GM12873 (cell line): ENCODE measurements around the gene CDH6.

Experiments
- CTCF ChIP-seq: IDR thresholded peaks from 2 replicates; pipeline ENCODE4 v1.5.1; 2012; ENCODE audit warnings: low read depth, mild to moderate bottlenecking, moderate library complexity, low read length, control low read depth; ENCODE audit not compliant: insufficient read depth; ENCODE audit errors: missing control alignments

The CDH6 gene

GRCh38 chr5:31355337-31355736, 161.9 kb downstream of the CDH6 start:
- TF ChIP-seq CTCF, result no peak

- no peak for TF ChIP-seq CTCF
Observed at GRCh38 chr5:31357038-31357437, 163.6 kb downstream of the CDH6 start.

DNA sequence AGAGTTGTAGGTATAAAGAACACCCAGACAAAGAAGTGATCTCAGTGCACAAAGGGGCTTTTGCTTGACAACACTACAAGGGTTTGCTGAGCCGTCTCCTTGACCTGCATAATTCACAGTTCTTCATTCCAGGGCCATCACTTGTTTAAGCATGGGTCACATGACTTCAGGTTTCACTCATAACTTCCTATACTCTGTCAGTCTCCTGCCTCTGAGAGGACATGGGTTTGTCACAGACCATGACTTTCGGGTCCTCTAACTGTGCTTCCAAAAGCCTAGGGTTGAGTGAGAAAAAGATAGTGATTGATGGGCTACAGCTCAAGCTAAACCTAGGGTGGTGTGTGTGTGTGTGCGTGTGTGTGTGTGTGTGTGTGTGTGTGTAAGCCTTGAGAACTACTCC, 166.4 kb downstream of the CDH6 start:
- TF ChIP-seq CTCF, result no peak

DNA sequence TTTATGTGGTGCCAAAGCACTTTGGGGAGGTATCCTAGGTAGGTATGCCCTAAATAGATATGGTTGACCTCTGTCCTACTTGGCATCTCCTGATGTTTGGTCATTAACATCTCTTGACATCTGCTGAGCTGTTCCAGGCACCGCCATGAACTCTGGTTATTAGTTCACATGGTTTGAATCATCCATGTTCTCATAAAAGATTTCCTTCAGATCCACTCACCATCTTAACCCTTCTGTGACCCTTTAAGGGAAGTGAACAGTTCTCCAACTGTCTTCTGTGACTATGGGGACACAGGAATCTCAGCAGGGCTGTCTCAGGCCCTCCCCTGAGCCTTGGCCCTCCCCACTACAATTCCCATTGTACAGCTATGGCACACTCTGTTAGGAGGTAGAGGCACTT, 167.7 kb downstream of the CDH6 start:
- no peak for TF ChIP-seq CTCF

GRCh38 chr5:31362529-31362900, 169.0 kb downstream of the CDH6 start:
- no peak for TF ChIP-seq CTCF

DNA sequence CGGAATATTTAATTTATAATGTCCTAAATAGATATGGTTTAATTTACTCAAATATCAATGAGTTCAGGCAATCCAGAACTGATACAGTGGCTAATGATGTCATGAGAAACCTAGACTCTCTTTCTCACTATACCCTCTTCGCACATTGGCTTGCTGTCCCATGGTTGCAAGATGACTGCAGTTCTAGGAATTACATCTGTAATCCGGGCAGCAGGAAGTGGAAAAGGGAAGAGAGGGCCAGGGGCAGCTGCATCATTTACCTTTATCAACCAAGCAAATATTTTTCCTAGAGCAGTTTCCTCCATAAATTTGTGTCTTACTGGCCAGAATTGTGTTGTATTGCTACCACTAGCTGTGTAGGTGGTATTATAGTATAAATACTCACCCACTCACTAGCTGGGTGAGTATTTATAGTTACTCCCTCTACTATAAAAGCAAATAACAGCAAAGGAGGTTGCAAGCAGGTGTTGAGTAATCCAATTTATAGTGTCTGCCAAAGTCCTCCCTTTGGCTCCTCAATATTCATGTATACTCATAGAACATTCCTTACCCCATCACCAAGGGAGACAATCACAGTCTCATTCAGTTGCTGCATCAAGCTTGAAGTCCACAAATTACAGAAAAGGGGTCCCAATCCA, 169.6 kb downstream of the CDH6 start:
- no peak for TF ChIP-seq CTCF

DNA sequence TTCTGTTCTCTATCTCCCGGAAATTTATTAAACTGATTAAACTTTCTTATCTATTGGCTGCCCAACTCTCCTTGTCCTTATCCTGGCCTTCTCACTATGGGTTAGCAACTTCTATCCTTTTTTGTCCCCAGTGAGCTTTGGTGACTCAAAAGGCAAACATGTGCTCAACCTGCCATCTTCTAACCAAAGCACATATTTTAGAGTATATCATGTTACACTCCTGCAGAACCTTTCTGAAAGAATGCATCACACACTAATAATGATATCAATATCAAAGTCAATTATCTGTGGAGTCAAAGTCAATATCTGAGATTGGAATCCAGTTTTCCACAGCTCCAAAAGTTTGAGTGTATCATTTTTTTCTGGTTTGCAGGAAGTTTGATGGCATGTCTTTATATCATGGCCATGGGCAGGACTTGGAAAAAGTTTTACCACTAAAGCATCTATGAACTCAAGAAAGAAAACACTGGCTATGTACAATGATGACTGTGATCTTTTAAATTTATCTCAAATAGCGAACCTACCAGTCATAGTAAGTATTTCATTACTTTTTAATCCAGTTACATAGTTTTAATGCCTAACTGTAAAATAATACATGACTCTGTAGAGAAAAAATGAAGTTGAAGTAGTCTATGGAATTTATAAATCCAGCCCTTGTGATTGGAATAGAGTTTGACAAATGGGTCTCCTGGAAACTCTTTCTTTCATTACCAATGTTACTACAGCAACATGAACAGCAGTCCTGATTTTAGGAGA, 171.6 kb downstream of the CDH6 start:
- no peak for TF ChIP-seq CTCF
